T-cell (primary cell): ENCODE measurements around the gene TSHZ3. TPM values are rescaled to one million over a fixed set of nuclear protein-coding genes. Genes with fewer than 3 reads are reported as not detected.
A peak's percentile ranks its signal among the peaks of the same experiment; 100 is the strongest.

Source experiments
- ATAC-seq, 4 experiments: fragments of 200-7000 bp in 3 of 4; fragments of 150-1000 bp in 1 of 4; cut with Tn5 transposase; replicated peaks in 1 of 4; 1 replicate in 3 of 4; 2 replicates in 1 of 4; pipeline ENCODE4 v1.10.0; 2021; ENCODE audit warnings: moderate library complexity in 3 of 4, mild to moderate bottlenecking in 2 of 4, moderate number of reproducible peaks in 1 of 4
- CTCF ChIA-PET, 2 donors: fragments of 300-600 bp; sonication (Branson Sonifier 250); formaldehyde crosslinking; loops; one replicate each; lab custom pipeline; 2022; ENCODE audit warnings: antibody characterized with exemption in 2 of 2; lab: Charles Lee
- POLR2A ChIA-PET, 2 donors: fragments of 300-600 bp; sonication (Branson Sonifier 250); formaldehyde crosslinking; loops; one replicate each; lab custom pipeline; 2022; ENCODE audit warnings: antibody characterized with exemption in 2 of 2; lab: Charles Lee
- DNase-seq, 35 experiments: peaks; one replicate each; pipeline versions ENCODE4 v3.0.0 to v3.0.0-alpha.2; 2013 to 2023
- H3K27ac ChIP-seq: one replicate; pipeline ENCODE4 v1.5.1; 2013; ENCODE audit warnings: low read length
- H3K27me3 ChIP-seq, 2 experiments: replicated peaks in 1 of 2; 1 replicate in 1 of 2; 2 replicates in 1 of 2; pipeline versions ENCODE4 v1.6.1 to v1.7.0; 2013; ENCODE audit warnings: low read length in 1 of 2, mixed read lengths in 1 of 2; ENCODE audit not compliant: control insufficient read depth in 2 of 2, insufficient read depth in 2 of 2; ENCODE audit errors: extremely low read depth in 1 of 2
- H3K36me3 ChIP-seq, 2 donors: 1 replicate in 1 of 2; 2 replicates in 1 of 2; pipeline versions ENCODE4 v1.6.1 to v1.7.0; 2013; ENCODE audit warnings: low read length in 1 of 2; ENCODE audit not compliant: control insufficient read depth in 2 of 2, insufficient read depth in 1 of 2; ENCODE audit errors: extremely low read depth in 1 of 2
- H3K4me1 ChIP-seq, 2 experiments: 1 replicate in 1 of 2; 2 replicates in 1 of 2; pipeline versions ENCODE4 v1.6.1 to v1.7.0; 2013; ENCODE audit warnings: low read length in 2 of 2, mixed read lengths in 1 of 2; ENCODE audit not compliant: insufficient read depth in 2 of 2, control insufficient read depth in 1 of 2; ENCODE audit errors: extremely low read depth in 1 of 2
- H3K4me3 ChIP-seq, 2 donors: 1 replicate in 1 of 2; 2 replicates in 1 of 2; pipeline versions ENCODE4 v1.5.1 to v1.7.0; 2013; ENCODE audit warnings: mild to moderate bottlenecking in 2 of 2, low read length in 1 of 2, moderate library complexity in 1 of 2; ENCODE audit not compliant: control insufficient read depth in 1 of 2; ENCODE audit errors: extremely low read depth in 1 of 2
- H3K9me3 ChIP-seq: 2 replicates; pipeline ENCODE4 v1.7.0; 2013
- H3K27ac Mint-ChIP-seq, 2 donors: one replicate each; pipeline ENCODE4 v1.8.0; 2020 to 2021; ENCODE audit warnings: mild to moderate bottlenecking in 2 of 2, mixed read lengths in 2 of 2
- H3K27me3 Mint-ChIP-seq, 2 donors: one replicate each; pipeline ENCODE4 v1.8.0; 2021 to 2022; ENCODE audit warnings: mixed read lengths in 2 of 2
- H3K36me3 Mint-ChIP-seq: one replicate; pipeline ENCODE4 v1.8.0; 2021; ENCODE audit warnings: mixed read lengths
- H3K4me1 Mint-ChIP-seq, 3 donors: one replicate each; pipeline ENCODE4 v1.8.0; 2020 to 2022; ENCODE audit warnings: mixed read lengths in 3 of 3, mild to moderate bottlenecking in 1 of 3
- H3K4me3 Mint-ChIP-seq, 3 donors: one replicate each; pipeline ENCODE4 v1.8.0; 2020 to 2022; ENCODE audit warnings: mild to moderate bottlenecking in 3 of 3, mixed read lengths in 3 of 3, moderate library complexity in 3 of 3
- H3K9me3 Mint-ChIP-seq, 3 donors: one replicate each; pipeline ENCODE4 v1.8.0; 2020 to 2022; ENCODE audit warnings: mixed read lengths in 3 of 3
- WGBS: methylation state at CpG from one replicate; pipeline ENCODE4 v1.1.5; 2013; ENCODE audit warnings: missing lambda C conversion rate; ENCODE audit not compliant: insufficient coverage; 5-methylcytosine and 5-hydroxymethylcytosine counted together
- total RNA-seq, 35 experiments: library from RNA in 6 of 35; stranded (reverse) in 6 of 35; fragments of 120-200 nt in 1 of 35; gene quantifications; one replicate each; pipeline versions ENCODE4 v1.2.1 to v1.2.4 and lab custom pipeline; 2013 to 2026

TSHZ3 gene
- total RNA-seq, 5 donors from 2014 or later (not counting 1 experiment from before 2014, with no cell fraction given), result 0.18 to 1.4 (median 0.54) TPM

- ATAC-seq (no peak), DNase-seq (no peak)
- ChIA-PET CTCF (no interaction called here), POLR2A (no interaction called here)
- H3K27ac ChIP-seq, result no peak overlapping the region
- Mint-ChIP-seq H3K4me3 (no peak overlapping the region), H3K9me3 (no peaks in the 10 kb centered on the region), H3K36me3 (no peaks in the 10 kb centered on the region), H3K27ac (no peak overlapping the region), H3K4me1 (peaks cover 33 to 36% (median 35%) of the 10 kb centered on the region in 3 donors), H3K27me3 (peaks cover 20 to 43% of the 10 kb centered on the region in 2 donors)
- WGBS, result 82% methylated on average over 5 of the region's 9 CpGs
- H3K36me3 ChIP-seq, result no peaks in the 10 kb centered on the region
- peaks cover 0 to 34% of the 10 kb centered on the region in 2 experiments for H3K27me3 ChIP-seq
- H3K9me3 ChIP-seq, result no peaks in the 10 kb centered on the region
- peaks cover 19 to 35% of the 10 kb centered on the region in 2 experiments for H3K4me1 ChIP-seq
- H3K4me3 ChIP-seq, result no peak overlapping the region
Measured at GRCh38 chr19:31344403-31344802, 4.8 kb downstream of the TSHZ3 start.

- Histone ChIP-seq H3K4me1 (peaks cover 14 to 35% of the 10 kb centered on the region in 2 experiments), H3K27me3 (peaks cover 0 to 33% of the 10 kb centered on the region in 2 experiments), H3K36me3 (no peaks in the 10 kb centered on the region), H3K9me3 (no peaks in the 10 kb centered on the region), H3K4me3 (no peak overlapping the region), H3K27ac (no peak overlapping the region)
- H3K36me3 Mint-ChIP-seq, result no peaks in the 10 kb centered on the region
- CTCF ChIA-PET, result no interaction called here
- H3K27ac Mint-ChIP-seq, result no peak overlapping the region
- H3K27me3 Mint-ChIP-seq, result peaks cover 17 to 40% of the 10 kb centered on the region in 2 donors
- no peaks in the 10 kb centered on the region for H3K9me3 Mint-ChIP-seq
- POLR2A ChIA-PET, result interaction anchor here in 1 of 2 donors (0.7 kb wide), 1 partner anchor 16 kb away, joined by 5 read pairs; no protein-coding TSS in a partner anchor
- DNase-seq (no peak), ATAC-seq (no peak)
- H3K4me1 Mint-ChIP-seq, result peaks cover 34 to 41% (median 40%) of the 10 kb centered on the region in 3 donors
- no peak overlapping the region for H3K4me3 Mint-ChIP-seq
- WGBS, result 100% methylated on average over 2 of the region's 5 CpGs
Measured at GRCh38 chr19:31342926-31343325, 6.3 kb downstream of the TSHZ3 start.

GRCh38 chr19:31340042-31341025, 8.9 kb downstream of the TSHZ3 start:
- Mint-ChIP-seq H3K36me3 (no peaks in the 10 kb centered on the region), H3K4me3 (peak overlapping the region; percentile 28 to 46 (median 41)), H3K9me3 (no peaks in the 10 kb centered on the region), H3K27ac (peak overlapping the region in 1 of 2 donors; percentile 50), H3K4me1 (peaks cover 31 to 42% (median 35%) of the 10 kb centered on the region in 3 donors), H3K27me3 (peaks cover 22 to 24% of the 10 kb centered on the region in 2 donors)
- H3K9me3 ChIP-seq, result no peaks in the 10 kb centered on the region
- H3K27me3 ChIP-seq, result peaks cover 0 to 29% of the 10 kb centered on the region in 2 experiments
- H3K27ac ChIP-seq, result no peak overlapping the region
- peak in 18 of 35 experiments; percentile 10 to 73 (median 26) for DNase-seq
- H3K4me3 ChIP-seq, result peak overlapping the region; percentile 20 to 36
- 25% methylated on average over 3 of the region's 14 CpGs for WGBS
- ATAC-seq, result peak; percentile 54 to 76 (median 65)
- peaks cover 14 to 31% of the 10 kb centered on the region in 2 experiments for H3K4me1 ChIP-seq
- H3K36me3 ChIP-seq, result no peaks in the 10 kb centered on the region
- ChIA-PET CTCF (interaction anchor here (0.6 to 1.0 kb wide), 2 partner anchors 126 to 1397 kb away, joined by 3 to 4 read pairs; no protein-coding TSS in a partner anchor), POLR2A (interaction anchor here in 1 of 2 donors (0.6 to 0.7 kb wide), 2 partner anchors 10 to 13 kb away, joined by 3 read pairs; no protein-coding TSS in a partner anchor)

- H3K27ac ChIP-seq, result no peak overlapping the region
- H3K36me3 ChIP-seq, result no peaks in the 10 kb centered on the region
- POLR2A ChIA-PET, result interaction anchor here in 1 of 2 donors (0.6 to 0.7 kb wide), 2 partner anchors 11 to 14 kb away, joined by 3 read pairs; no protein-coding TSS in a partner anchor
- CTCF ChIA-PET, result interaction anchor here (0.6 to 1.0 kb wide), 2 partner anchors 125 to 1396 kb away, joined by 3 to 4 read pairs; no protein-coding TSS in a partner anchor
- ATAC-seq (no peak), DNase-seq (peak in 1 of 35 experiments; percentile 8)
- peaks cover 14 to 31% of the 10 kb centered on the region in 2 experiments for H3K4me1 ChIP-seq
- Mint-ChIP-seq H3K27ac (no peak overlapping the region), H3K27me3 (peaks cover 14 to 15% of the 10 kb centered on the region in 2 donors), H3K4me3 (peak overlapping the region in 2 of 3 donors; percentile 28 to 46), H3K4me1 (peaks cover 31 to 42% (median 35%) of the 10 kb centered on the region in 3 donors), H3K36me3 (no peaks in the 10 kb centered on the region), H3K9me3 (no peaks in the 10 kb centered on the region)
- no peak overlapping the region for H3K4me3 ChIP-seq
- peaks cover 0 to 23% of the 10 kb centered on the region in 2 experiments for H3K27me3 ChIP-seq
- no CpG with 5 or more reads among the region's 5 CpGs for WGBS
- no peaks in the 10 kb centered on the region for H3K9me3 ChIP-seq
Measured at GRCh38 chr19:31339411-31339810, 9.8 kb downstream of the TSHZ3 start.

DNA sequence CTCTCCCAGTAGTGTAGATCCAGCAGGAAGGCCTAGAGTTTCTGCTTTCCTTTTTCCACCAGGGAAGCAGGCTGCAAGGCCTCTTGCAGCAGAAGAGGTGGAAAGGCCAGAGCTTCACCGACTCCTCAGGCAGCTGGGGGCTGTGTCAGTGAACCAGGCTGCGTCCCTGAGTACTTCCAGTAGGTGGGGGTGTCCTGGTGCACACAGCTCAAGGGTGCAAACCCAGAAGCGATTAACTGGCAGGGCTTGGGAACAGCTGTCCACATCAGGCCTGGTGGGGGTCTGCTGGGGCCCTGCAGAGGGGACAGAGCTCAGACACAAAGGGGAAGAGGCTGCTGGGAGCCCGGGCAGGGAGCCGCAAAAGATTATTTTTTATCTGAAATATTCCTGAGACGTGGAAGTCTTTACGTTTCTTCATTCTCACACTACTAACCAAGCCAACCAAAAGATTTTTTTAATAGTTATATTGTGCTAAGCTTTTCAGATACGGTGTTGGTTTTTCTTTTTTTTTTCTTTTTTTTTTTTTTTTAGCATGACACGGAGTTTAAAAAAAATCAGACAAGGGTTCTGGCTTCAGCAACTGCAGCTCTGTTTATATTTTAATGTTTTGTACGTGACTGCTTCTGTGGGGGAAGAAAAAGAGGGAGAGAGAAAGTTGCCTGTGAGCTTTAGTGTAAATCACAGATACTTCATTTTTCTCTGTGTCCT, 11.0 kb downstream of the TSHZ3 start:
- Histone ChIP-seq H3K4me3 (no peak overlapping the region), H3K4me1 (peaks cover 14 to 31% of the 10 kb centered on the region in 2 experiments), H3K36me3 (no peaks in the 10 kb centered on the region), H3K9me3 (no peaks in the 10 kb centered on the region), H3K27ac (no peak overlapping the region), H3K27me3 (peaks cover 0 to 19% of the 10 kb centered on the region in 2 experiments)
- ChIA-PET CTCF (interaction anchor here (0.6 to 1.0 kb wide), 3 partner anchors 11 to 72 kb away, joined by 3 to 6 read pairs (median 3); no protein-coding TSS in a partner anchor), POLR2A (no interaction called here)
- Mint-ChIP-seq H3K27me3 (peaks cover 14% of the 10 kb centered on the region in 2 donors), H3K4me3 (peak overlapping the region in 1 of 3 donors; percentile 46), H3K9me3 (no peaks in the 10 kb centered on the region), H3K4me1 (peaks cover 31 to 42% (median 35%) of the 10 kb centered on the region in 3 donors), H3K27ac (no peak overlapping the region), H3K36me3 (no peaks in the 10 kb centered on the region)
- peak in 8 of 35 experiments; percentile 17 to 58 (median 26) for DNase-seq
- 40% methylated on average over 3 of the region's 10 CpGs for WGBS
- ATAC-seq, result peak in 1 of 4 experiments; percentile 58
